ENCODE measurements around the gene NTF3. TPM values are rescaled to one million over a fixed set of nuclear protein-coding genes. Genes with fewer than 3 reads are reported as not detected.

Gene NTF3
- total RNA-seq, 1 experiment from 2014 or later = not detected

DNA sequence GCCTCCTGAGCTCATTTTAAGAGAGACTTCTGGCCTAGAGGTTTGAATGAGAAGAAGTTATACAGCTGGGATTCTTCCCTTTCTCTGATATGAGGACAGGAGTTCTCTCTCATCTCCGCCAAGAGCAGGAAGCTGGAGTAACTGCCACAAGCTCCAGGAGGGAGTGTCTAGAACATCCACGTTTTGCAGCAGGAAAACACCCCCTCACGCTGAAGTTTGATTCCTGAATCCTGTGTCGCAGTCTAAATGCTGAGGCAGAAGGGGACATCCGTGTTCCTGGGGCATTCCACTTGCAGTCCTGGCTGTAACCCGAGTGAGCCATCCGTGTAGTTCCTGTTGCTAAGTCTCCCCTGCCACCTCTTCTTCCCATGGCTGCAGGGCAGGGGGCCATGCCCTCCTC lies 38.3 kb downstream of the NTF3 start:
- Histone ChIP-seq H4K20me1 (ENCODE audit: insufficient read depth, low read depth, low read length) (no peaks in the 10 kb centered on the region), H3K9ac (ENCODE audit: low read length) (no peak overlapping the region), H3K4me1 (ENCODE audit: low read length) (no peaks in the 10 kb centered on the region), H3K9me3 (ENCODE audit: low read length) (no peaks in the 10 kb centered on the region), H2AFZ (ENCODE audit: low read length) (no peak overlapping the region), H3K4me3 (ENCODE audit: low read length) (no peak overlapping the region), H3K36me3 (ENCODE audit: insufficient read depth, low read length) (no peaks in the 10 kb centered on the region), H3K79me2 (ENCODE audit: low read length) (no peaks in the 10 kb centered on the region), H3K27me3 (ENCODE audit: low read length) (no peaks in the 10 kb centered on the region), H3K4me2 (ENCODE audit: low read depth, low read length, poor library complexity, severe bottlenecking) (no peak overlapping the region), H3K27ac (ENCODE audit: low read length) (no peak overlapping the region), H3K9me2 (replicated peaks; ENCODE audit: insufficient read depth, low read length) (no peaks in the 10 kb centered on the region)
- DNase-seq = no peak

DNA sequence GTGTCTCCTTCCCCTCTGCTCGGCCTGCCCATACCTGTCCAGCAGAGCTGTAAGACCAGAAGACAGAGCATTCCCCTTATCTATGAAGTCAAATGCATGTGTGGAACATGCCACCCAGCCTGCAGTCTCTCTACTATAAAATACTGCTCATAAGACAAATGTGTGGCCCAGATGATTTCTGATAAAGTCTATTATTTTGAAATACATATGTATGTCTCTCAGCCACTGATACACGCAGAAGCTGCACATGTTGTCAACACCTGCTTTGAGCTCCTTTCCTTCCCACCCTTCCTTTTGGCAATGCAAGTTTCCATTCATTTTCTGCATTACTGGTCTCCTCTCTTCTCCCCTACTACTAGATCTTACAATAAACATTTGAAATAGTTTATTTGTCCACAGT lies 38.8 kb downstream of the NTF3 start:
- Histone ChIP-seq H3K9me3 (ENCODE audit: low read length) (no peaks in the 10 kb centered on the region), H3K27me3 (ENCODE audit: low read length) (no peaks in the 10 kb centered on the region), H3K9ac (ENCODE audit: low read length) (no peak overlapping the region), H3K4me3 (ENCODE audit: low read length) (no peak overlapping the region), H2AFZ (ENCODE audit: low read length) (no peak overlapping the region), H3K27ac (ENCODE audit: low read length) (no peak overlapping the region), H4K20me1 (ENCODE audit: insufficient read depth, low read depth, low read length) (no peaks in the 10 kb centered on the region), H3K9me2 (replicated peaks; ENCODE audit: insufficient read depth, low read length) (no peaks in the 10 kb centered on the region), H3K79me2 (ENCODE audit: low read length) (no peaks in the 10 kb centered on the region), H3K36me3 (ENCODE audit: insufficient read depth, low read length) (no peaks in the 10 kb centered on the region), H3K4me1 (ENCODE audit: low read length) (no peaks in the 10 kb centered on the region), H3K4me2 (ENCODE audit: low read depth, low read length, poor library complexity, severe bottlenecking) (no peak overlapping the region)
- no peak for DNase-seq

DNA sequence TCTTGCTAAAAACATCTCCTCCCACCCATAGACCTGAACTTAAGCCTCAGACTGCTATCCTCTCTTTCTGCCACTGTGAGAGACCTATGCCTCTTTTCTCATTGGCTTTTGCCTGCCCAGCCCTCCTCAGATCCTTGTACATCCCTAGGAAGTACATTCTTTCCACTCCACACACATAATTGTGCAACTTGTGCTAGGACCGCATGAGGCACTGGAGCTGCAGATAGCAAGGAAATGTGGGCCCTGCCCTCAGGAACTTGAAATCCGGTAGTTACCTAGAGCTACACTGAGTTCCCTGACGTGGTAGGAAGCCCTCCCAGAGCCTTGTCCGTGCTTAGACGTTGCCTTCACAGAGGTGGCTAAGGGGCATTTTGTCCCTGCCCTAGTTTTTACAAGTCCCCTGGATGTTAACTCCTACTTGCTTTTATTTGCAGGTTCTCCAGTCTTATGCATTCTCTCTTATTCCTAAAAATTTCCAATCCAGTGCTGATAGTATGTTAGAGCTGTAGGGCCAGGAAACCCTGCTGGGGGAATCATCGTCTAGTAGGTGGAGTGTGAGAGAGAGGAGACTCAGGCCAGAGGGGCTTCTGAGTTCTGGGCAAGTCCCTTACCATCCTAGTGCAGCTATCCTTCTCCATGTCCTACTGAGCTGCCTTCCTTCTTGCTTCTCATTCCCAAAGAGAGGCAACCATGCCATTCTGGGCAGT lies 41.3 kb downstream of the NTF3 start:
- peaks cover 11% of the 10 kb centered on the region for H3K4me1 ChIP-seq (ENCODE audit: low read length)
- H3K4me3 ChIP-seq (ENCODE audit: low read length) = no peak overlapping the region
- no peak overlapping the region for H3K4me2 ChIP-seq (ENCODE audit: low read depth, low read length, poor library complexity, severe bottlenecking)
- no peak overlapping the region for H2AFZ ChIP-seq (ENCODE audit: low read length)
- no peaks in the 10 kb centered on the region for H3K36me3 ChIP-seq (ENCODE audit: insufficient read depth, low read length)
- no peaks in the 10 kb centered on the region for H3K9me2 ChIP-seq (replicated peaks; ENCODE audit: insufficient read depth, low read length)
- no peak for DNase-seq
- no peaks in the 10 kb centered on the region for H3K79me2 ChIP-seq (ENCODE audit: low read length)
- H3K27ac ChIP-seq (ENCODE audit: low read length) = no peak overlapping the region
- no peaks in the 10 kb centered on the region for H4K20me1 ChIP-seq (ENCODE audit: insufficient read depth, low read depth, low read length)
- H3K9me3 ChIP-seq (ENCODE audit: low read length) = no peaks in the 10 kb centered on the region
- H3K9ac ChIP-seq (ENCODE audit: low read length) = no peak overlapping the region
- H3K27me3 ChIP-seq (ENCODE audit: low read length) = no peaks in the 10 kb centered on the region

DNA sequence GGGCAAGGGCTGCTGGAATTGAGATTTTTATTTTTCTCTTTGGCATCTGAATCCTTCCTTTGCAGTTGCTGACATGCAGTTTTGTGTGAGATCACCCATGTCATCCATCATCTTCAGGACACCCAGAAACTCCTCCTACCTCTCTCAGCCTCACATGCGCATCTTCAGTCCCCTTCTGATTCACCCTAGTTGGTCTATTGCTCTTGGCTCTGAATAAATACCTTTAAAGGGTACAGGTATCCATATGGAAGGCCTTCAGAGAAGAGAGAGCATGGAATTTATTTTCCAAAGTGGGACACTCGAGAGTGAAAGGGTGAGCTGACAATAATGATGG lies 41.8 kb downstream of the NTF3 start:
- Histone ChIP-seq H3K27ac (ENCODE audit: low read length) (no peak overlapping the region), H3K4me1 (ENCODE audit: low read length) (peaks cover 14% of the 10 kb centered on the region), H3K9me3 (ENCODE audit: low read length) (no peaks in the 10 kb centered on the region), H3K36me3 (ENCODE audit: insufficient read depth, low read length) (no peaks in the 10 kb centered on the region), H3K4me2 (ENCODE audit: low read depth, low read length, poor library complexity, severe bottlenecking) (no peak overlapping the region), H3K79me2 (ENCODE audit: low read length) (no peaks in the 10 kb centered on the region), H3K4me3 (ENCODE audit: low read length) (no peak overlapping the region), H3K27me3 (ENCODE audit: low read length) (no peaks in the 10 kb centered on the region), H4K20me1 (ENCODE audit: insufficient read depth, low read depth, low read length) (no peaks in the 10 kb centered on the region), H2AFZ (ENCODE audit: low read length) (no peak overlapping the region), H3K9ac (ENCODE audit: low read length) (no peak overlapping the region), H3K9me2 (replicated peaks; ENCODE audit: insufficient read depth, low read length) (no peaks in the 10 kb centered on the region)
- DNase-seq = no peak

DNA sequence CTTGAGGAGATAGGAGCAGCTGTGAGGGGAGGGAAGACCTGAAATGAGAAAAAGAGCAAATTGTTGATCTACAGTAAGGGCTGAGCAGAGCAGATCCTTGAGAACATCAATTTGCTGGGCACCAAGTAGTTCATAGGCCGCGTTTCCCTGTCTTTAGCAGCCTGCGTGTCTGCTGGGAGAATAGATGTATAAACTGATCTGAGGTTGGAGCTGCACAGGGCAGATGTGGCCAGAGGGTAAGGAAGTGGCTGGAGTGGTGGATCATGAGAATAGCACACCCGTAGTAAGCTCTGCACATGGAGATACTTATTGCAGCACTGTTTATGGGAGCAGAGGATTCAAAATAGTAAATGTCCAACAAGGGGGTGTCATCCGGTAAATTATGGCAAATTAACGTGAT lies 44.4 kb downstream of the NTF3 start:
- Histone ChIP-seq H2AFZ (ENCODE audit: low read length) (no peak overlapping the region), H3K4me1 (ENCODE audit: low read length) (peaks cover 14% of the 10 kb centered on the region), H3K27me3 (ENCODE audit: low read length) (no peaks in the 10 kb centered on the region), H3K4me2 (ENCODE audit: low read depth, low read length, poor library complexity, severe bottlenecking) (no peak overlapping the region), H3K9ac (ENCODE audit: low read length) (no peak overlapping the region), H3K27ac (ENCODE audit: low read length) (no peak overlapping the region), H3K9me2 (replicated peaks; ENCODE audit: insufficient read depth, low read length) (no peaks in the 10 kb centered on the region), H4K20me1 (ENCODE audit: insufficient read depth, low read depth, low read length) (no peaks in the 10 kb centered on the region), H3K36me3 (ENCODE audit: insufficient read depth, low read length) (no peaks in the 10 kb centered on the region), H3K79me2 (ENCODE audit: low read length) (no peaks in the 10 kb centered on the region), H3K4me3 (ENCODE audit: low read length) (no peak overlapping the region), H3K9me3 (ENCODE audit: low read length) (no peaks in the 10 kb centered on the region)
- no peak for DNase-seq

DNA sequence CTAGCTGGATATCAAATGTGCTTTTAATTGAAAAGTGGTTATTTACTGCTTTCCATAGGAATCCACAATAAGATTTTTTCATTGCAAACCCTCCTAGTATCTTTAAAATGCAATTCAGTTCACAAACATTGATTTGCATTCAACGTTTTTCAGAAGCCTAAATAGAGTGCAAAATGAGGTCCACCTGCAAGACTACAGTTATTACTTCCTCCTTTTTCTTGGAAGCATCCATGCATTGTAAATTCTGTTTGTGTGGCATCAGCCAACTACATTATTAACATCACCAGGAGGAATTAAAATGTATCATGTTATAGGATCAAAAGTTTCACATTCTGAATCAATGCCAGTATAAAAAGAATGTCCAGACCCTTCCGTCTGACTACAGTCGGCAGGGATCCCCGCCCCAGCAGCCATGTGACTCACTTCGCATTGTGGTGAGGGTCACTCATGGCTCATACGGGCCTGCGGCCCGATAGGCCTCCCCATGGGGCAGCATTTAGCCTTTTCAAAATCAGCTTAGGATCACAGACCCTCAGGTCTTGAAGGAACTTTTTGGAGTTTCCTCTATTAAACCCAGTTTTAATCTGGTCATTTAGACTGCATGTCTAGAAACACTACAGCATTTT lies 46.3 kb downstream of the NTF3 start:
- Histone ChIP-seq H3K27me3 (ENCODE audit: low read length) (no peaks in the 10 kb centered on the region), H3K27ac (ENCODE audit: low read length) (no peak overlapping the region), H3K4me1 (ENCODE audit: low read length) (peaks cover 14% of the 10 kb centered on the region), H3K79me2 (ENCODE audit: low read length) (no peaks in the 10 kb centered on the region), H3K36me3 (ENCODE audit: insufficient read depth, low read length) (no peaks in the 10 kb centered on the region), H2AFZ (ENCODE audit: low read length) (no peak overlapping the region), H3K9me2 (replicated peaks; ENCODE audit: insufficient read depth, low read length) (no peaks in the 10 kb centered on the region), H3K9me3 (ENCODE audit: low read length) (no peaks in the 10 kb centered on the region), H3K4me2 (ENCODE audit: low read depth, low read length, poor library complexity, severe bottlenecking) (peak overlapping the region; percentile 25), H3K9ac (ENCODE audit: low read length) (no peak overlapping the region), H4K20me1 (ENCODE audit: insufficient read depth, low read depth, low read length) (no peaks in the 10 kb centered on the region), H3K4me3 (ENCODE audit: low read length) (no peak overlapping the region)
- DNase-seq = peak; percentile 45

DNA sequence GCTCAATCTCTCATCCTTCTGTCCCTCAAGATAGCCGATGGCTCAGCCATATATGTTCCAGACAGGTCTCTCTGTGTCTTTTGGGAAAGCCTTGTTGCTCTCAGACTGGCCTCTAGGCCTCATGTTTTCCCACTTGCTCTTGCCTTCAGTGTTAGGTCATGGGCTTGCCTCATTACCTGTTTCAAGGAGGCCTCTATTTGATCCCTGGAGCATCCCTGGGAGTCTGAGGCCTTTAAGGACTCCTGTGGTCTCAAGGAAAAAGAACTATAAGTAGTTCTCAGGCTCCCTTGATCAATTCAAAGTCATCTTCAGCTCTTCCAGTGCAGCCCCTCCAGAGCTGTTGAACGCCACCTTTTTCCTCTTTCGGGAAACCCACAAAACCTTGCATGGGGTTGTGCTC lies 47.9 kb downstream of the NTF3 start:
- no peak overlapping the region for H2AFZ ChIP-seq (ENCODE audit: low read length)

DNA sequence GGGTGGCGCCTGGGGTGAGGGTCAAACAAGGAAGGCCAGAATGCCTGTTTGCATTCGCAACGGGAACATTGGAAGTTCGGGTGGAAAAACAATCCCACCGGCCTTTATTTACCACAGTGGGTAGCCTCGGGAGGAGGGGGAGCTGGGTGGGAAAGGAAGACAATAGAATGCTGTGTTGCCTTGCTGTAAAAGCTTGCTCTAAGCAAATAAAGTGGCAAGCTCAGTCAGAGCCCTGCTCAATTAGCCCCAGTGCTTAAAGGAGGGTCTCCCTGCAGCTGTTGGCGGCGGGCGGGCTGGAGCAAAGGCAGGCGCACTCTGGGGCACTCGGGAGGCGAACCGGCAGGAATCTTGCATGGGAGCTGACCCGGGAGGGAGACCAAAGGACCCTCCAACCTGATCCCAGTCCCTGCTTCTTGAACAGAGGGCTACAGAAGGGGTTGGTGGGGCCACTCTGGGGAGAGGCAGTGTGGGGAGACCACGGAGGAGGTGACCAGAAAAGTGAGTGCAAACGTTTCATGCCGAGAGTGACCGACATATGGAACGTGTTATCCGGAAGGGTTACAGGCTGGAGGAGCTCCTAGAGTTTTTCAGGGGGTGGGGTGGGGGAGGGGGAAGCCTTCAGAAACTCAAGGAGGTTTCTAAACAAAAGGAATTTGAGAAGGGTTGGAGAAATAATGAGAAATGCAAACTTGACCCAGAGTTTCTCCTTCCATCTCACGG lies 48.5 kb downstream of the NTF3 start:
- no peak overlapping the region for H3K27ac ChIP-seq (ENCODE audit: low read length)
- no peaks in the 10 kb centered on the region for H3K9me3 ChIP-seq (ENCODE audit: low read length)
- no peaks in the 10 kb centered on the region for H3K36me3 ChIP-seq (ENCODE audit: insufficient read depth, low read length)
- no peak overlapping the region for H3K4me3 ChIP-seq (ENCODE audit: low read length)
- no peaks in the 10 kb centered on the region for H3K27me3 ChIP-seq (ENCODE audit: low read length)
- H4K20me1 ChIP-seq (ENCODE audit: insufficient read depth, low read depth, low read length) = no peaks in the 10 kb centered on the region
- no peak for DNase-seq
- H3K4me1 ChIP-seq (ENCODE audit: low read length) = peaks cover 14% of the 10 kb centered on the region
- no peak overlapping the region for H3K9ac ChIP-seq (ENCODE audit: low read length)
- no peaks in the 10 kb centered on the region for H3K79me2 ChIP-seq (ENCODE audit: low read length)
- no peaks in the 10 kb centered on the region for H3K9me2 ChIP-seq (replicated peaks; ENCODE audit: insufficient read depth, low read length)
- no peak overlapping the region for H2AFZ ChIP-seq (ENCODE audit: low read length)
- H3K4me2 ChIP-seq (ENCODE audit: low read depth, low read length, poor library complexity, severe bottlenecking) = no peak overlapping the region

More for the DNA sequence above, 47.9 kb downstream of the NTF3 start:
- DNase-seq = no peak
- H3K79me2 ChIP-seq (ENCODE audit: low read length) = no peaks in the 10 kb centered on the region
- H3K27me3 ChIP-seq (ENCODE audit: low read length) = no peaks in the 10 kb centered on the region
- H3K4me2 ChIP-seq (ENCODE audit: low read depth, low read length, poor library complexity, severe bottlenecking) = no peak overlapping the region
- H4K20me1 ChIP-seq (ENCODE audit: insufficient read depth, low read depth, low read length) = no peaks in the 10 kb centered on the region
- H3K9ac ChIP-seq (ENCODE audit: low read length) = no peak overlapping the region
- no peak overlapping the region for H3K27ac ChIP-seq (ENCODE audit: low read length)
- no peak overlapping the region for H3K4me3 ChIP-seq (ENCODE audit: low read length)
- H3K9me2 ChIP-seq (replicated peaks; ENCODE audit: insufficient read depth, low read length) = no peaks in the 10 kb centered on the region
- no peaks in the 10 kb centered on the region for H3K9me3 ChIP-seq (ENCODE audit: low read length)
- H3K4me1 ChIP-seq (ENCODE audit: low read length) = peaks cover 14% of the 10 kb centered on the region
- H3K36me3 ChIP-seq (ENCODE audit: insufficient read depth, low read length) = no peaks in the 10 kb centered on the region
